GM19324 (cell line): ENCODE measurements around the gene RGS3.

Experiments
- ATAC-seq: cut with Tn5 transposase; IDR thresholded peaks from one replicate; pipeline ENCODE4 v1.9.1; 2021; ENCODE audit warnings: mild to moderate bottlenecking, moderate library complexity; ENCODE audit not compliant: unreplicated experiment, low FRiP score

The RGS3 gene

DNA sequence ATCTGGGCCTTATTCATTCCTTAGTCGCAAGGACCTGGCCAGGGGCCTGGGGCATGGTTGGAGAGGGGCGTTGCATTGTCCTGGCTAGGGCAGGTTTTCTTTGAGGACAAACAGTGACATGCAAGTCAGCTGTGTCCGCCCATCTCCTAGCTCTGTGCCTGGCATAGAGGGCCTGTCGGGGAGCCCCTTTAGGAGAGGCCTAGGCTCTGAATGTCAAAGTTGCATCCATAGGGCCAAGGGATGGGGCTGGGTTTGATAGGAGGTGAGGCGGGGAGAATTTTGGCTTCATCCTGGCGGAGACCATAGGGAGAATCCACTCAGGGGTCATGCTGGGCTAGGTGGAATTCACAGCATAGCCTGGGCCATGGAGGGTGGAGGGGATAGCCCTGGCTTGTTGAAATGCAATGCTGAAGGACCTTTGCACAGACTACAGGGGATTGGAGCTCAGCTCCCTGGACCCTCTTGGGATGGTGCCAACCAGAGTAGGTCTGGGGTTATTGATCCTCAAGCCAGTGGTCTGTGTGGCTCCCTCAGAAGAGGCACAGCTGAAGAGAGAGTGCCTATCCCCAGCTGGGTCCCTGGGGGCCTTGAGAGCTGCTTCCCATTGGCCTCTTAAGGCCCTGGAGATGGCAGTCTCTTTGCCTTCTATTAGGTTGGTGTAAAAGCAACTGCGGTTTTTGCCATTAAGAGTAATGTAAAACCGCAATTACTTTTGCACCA lies 104.0 kb downstream of the RGS3 start:
- ATAC-seq, result no peak

- no peak for ATAC-seq
These were observed 104.5 kb downstream of the RGS3 start for GRCh38 chr9:113568081-113568435.

DNA sequence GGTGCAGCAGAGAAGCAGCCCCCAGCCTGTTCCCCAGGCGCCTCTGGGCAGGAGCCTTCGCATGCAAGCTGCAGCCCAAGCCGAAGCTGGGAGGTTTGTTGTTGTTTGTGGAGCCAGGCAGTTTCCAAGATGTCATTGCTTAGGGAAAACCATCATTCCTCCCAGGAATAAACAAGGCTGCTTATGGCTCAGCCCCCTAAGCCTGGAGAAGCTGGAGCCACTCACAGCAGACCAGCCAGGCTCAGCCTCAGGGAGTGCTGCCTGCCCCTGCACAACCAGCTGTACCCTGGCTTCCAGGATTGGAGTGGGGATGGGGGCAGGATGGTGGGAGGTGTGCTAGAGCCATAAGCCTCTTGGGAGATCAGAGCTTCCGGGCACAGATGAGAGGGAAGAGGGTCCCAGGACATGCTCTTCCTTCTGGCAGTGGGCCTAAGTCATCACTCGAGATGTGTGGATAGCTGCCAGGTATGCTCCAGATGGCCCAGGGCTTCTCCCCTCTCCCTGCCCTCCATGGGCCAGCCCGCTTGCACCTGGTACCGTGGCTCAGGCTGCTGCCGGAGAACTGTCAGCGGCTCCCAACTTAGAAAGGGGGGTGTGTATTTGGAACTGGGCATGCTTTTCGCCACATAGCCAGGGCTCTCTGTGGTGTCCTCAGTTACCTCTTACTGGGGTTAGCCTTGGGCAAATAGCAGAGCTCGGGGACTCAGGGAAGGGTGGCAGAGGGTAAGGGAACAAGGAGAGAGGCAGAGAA lies 105.2 kb downstream of the RGS3 start:
- ATAC-seq, result no peak

DNA sequence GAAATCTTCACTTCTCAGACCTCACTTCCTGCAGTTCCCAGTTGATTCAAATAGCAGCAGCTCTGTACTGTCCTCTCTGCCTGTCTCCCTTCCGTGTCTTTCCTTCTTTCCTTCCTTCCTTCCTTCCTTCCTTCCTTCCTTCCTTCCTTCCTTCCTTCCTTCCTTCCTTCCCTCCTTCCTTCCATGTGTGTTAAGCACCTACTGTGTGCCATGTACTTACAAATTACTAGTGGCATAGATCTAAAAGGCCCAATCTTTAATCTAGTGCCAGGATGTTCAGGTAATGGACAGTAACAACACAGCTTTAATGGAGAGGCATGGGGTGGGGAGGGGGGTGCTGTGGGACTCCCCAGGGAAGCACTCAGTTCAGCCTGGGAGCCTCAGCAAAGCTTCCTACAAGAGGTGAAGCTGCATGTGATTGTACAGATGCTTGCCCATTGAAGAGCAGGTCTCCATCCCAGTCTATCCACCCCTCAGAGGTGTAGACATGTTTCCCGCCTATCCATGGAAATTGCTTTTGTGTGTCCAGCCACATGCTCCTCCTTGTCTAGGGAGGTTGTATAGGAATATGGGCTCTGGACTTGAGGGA lies 106.0 kb downstream of the RGS3 start:
- ATAC-seq, result no peak

GRCh38 chr9:113570106-113570505 lies 106.6 kb downstream of the RGS3 start:
- no peak for ATAC-seq

- ATAC-seq, result no peak
These were observed 107.5 kb downstream of the RGS3 start for GRCh38 chr9:113570749-113571711.

DNA sequence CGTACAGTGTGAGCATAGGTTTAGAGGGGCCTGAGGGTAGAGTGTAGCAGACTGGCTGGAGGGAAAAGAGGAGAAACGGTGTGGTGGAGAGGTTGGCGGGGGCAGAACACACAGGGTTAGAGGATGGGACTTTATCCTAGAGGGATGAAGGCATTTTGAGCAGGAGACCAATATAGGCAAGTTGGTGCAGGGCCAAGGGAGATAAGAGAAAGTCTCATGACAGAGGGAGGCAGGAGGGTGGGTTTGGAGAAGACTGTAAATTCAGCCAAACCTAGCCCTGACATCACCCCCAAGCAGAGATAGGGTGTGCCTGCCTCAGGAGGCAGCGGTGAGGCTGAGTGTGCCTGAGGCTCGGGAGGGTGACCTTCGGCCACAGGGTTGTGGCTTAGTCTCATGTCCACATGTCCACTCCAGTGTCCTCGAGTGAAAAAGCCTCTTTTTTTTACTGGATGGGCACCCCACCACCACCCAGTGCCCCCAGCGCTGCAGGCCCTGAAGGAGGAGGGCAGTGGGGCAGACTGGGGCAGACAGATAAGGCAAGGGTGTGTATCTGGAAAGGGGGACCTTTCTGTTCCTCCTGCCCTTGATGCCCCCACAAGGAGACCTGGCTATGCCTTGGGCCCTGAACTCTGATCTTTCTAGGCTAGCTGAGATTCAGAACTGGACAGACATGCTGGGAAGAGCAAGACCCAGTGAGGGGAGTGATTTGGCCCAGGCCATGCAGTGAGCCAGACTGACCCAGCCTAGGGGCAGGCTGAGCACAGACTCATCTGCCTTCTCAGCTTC lies 108.7 kb downstream of the RGS3 start:
- ATAC-seq, result no peak

DNA sequence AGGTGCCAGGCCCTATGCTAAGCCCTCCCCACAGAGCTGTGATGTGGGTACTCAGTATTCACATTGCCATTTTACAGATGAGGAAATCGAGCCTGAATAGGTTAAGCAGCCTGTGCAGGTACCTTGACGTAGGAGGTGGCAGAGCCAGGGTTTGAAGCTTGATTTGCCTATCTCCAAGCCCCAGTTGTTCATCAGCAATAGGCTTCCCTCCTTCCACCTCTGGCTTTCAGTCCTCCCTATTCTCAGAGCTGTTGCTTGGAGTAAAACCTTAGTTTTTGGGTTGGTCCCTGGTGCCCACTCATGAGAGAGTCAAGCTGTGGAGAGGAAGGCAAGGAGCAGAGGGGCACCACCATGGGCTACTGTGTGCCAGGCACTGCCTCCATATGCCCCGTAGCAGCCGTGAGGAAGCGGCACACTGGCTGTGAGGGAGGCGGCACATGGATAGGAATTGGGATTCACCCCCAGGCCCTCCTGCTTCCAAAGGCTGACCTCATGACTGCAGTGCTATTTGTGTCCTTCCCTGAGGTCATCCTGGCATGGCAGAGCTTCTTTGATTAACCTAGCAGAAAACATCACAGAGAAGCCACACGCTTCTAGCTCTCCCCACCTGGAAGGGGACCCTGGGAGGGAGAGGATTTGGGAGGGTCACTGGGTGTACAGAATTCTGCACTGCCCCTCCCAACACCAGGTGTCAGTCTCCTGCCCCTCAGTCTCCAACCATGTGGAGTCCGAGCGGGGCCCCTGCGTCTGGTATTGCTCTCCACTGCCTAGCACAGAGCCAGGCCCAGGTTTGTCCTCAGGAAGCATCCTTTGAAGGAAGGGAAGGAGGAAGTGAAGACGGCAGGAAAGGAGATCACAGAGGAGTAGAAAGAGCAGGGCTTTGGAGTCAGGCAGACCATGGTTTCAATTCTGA lies 109.8 kb downstream of the RGS3 start:
- no peak for ATAC-seq

- no peak for ATAC-seq
These were observed 110.4 kb downstream of the RGS3 start for GRCh38 chr9:113573959-113574352.

GRCh38 chr9:113574441-113575262 lies 111.1 kb downstream of the RGS3 start:
- ATAC-seq, result no peak

DNA sequence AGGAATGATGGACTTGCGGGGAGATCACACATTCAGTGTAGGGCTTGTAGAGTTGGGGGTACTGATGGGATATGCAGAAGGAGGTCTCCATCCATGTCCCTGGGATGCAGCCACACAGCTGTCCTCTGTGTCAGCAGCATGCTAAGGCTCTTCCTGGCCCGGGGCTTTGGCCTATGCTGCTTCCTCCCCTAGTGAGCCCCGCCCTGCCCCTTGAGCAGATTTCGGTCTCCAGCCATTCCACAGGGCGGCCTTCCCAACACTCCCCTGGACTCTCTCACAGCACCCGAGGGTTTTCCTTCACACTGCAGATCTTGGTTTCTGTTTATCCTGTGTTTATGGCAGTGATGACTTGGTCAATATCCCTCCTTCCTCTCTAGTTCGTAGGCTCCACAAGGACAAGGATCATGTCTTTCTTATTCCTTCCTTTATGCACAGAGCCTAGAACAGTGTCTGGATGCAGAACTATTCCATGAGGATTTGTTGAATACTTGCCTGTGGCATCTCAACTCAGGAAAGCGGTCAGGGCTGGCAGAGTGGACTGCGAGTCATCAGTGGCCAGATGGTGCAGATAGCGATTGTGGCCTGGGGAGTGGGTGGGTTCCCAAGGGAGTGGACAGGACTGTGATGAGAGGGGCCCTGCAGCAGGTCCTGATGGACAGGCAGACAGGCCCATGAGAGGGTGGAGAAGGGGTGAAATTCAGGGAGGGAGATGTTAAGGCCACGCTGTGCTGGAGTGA lies 114.2 kb downstream of the RGS3 start:
- no peak for ATAC-seq

DNA sequence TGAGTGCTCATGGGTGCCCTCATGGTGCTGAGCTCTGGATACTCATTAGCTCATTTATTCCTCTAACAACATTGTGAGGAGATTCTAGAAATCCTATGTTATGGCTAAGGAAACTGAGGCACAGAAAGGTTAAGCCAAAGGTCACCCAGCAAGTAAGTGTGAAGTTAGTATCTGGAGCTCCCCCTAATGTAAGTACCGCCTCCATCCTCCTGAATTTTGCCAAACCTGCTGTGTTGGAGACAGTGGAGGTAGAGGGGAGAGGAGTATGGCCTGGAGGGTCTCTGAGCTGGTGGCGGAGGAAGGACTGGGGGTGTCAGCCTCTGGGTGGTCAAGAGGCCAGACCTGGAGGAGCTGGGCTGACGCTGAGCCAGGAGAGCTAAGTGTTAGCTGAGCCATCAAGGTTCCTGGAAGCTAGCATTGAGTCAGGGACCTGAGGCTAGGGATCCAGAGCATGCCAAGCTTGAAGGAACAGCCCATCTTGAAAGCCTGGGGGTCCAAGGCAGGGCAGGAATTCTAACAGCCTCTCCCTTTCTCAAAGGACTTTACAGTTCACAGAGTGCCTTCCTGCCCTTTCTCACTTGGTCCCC lies 114.8 kb downstream of the RGS3 start:
- no peak for ATAC-seq

GRCh38 chr9:113578882-113579282 lies 115.4 kb downstream of the RGS3 start:
- peak; percentile 42 for ATAC-seq

DNA sequence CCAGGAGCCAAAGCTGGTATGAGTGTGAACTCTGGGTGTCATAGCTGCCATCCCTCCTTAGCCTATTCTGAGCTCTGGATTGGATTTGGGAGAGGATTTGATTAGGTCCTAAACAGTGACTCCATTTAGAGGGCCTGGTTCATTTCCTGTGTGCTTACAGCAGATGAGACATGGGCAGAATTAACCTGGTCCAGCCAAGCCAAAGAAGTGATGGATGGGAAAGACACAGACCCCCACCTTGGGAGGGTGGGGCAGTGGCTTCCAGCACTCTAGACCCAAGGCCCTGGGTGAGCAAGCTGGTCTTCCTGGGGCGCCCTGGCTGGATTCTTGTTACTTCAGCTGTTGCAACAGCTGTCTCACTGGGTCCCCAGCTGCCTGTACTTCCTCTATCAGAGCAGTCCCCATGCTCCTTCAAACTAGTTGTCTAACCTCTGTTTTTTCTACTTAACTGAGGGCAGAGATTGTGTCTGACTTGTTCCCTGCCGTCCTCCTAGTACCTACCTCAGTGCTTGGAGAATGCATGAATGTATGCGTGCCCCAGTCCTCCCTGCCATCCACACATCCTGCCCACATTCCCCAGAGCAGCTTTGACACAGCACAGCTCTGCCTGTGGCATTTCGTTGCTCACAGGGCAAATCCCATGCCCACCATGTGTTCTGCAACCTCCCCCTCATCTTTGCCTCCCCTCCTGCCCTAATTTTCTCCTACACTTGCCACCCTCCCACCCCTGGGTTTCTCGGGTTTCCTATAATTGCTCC lies 115.9 kb downstream of the RGS3 start:
- ATAC-seq, result no peak

DNA sequence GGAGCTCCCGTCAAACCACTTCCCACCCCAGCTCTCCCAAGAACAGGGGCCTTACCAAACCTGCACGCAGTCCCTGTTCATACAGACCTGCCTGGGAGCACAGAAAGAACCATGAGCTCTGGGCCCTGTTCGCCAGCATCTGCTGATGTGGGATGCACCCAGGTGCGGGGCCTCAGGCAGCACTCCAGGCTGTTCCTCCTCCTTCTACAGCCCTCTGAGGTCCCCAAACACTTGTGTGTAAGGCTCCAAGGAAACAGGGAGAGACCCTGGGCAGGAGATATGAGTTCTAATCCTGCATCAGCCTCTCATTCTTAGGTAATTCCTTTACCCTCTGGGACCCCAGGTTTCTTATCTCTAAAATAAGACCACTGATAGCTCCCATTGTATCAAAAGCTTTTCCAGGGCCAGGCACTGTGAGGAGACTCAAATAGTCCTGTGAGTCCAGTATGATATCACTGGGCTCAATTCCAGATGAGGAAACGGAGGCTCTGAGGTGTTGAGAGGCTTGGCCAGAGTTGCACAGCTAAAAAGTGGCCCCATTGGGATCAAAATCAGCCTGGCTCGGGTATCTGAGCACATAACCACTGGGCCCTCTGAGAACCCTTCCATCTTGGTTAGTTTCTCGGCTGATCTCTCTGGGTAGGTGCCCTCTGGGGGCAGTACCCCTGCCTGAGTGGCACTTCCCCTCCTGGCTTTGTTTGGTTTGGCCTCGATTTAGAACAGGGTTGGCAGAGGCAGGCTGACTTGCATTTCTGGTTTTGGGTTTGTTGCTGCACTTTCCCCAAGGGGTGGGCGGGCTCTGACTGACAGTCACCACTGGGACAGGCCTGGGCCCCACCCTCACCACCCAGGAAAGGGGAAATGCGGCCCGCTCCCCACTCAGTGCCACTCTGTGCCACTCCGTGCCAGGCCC lies 116.8 kb downstream of the RGS3 start:
- ATAC-seq, result no peak
